Endothelial cell of umbilical vein (primary cell): ENCODE data around the gene ALG13. TPM values are rescaled to one million over a fixed set of nuclear protein-coding genes. Genes with fewer than 3 reads are reported as not detected.

Source experiments
- BruUV-seq: library from RNA; stranded (reverse); fragments of 400-500 nt; replicated peaks from 2 replicates; lab custom pipeline; 2021; lab: Mats Ljungman, UMichigan
- CTCF ChIA-PET: fragments of 300-600, 350-600 bp; sonication (Branson Sonifier 250); formaldehyde crosslinking; loops from one replicate; lab custom pipeline; 2021; ENCODE audit warnings: antibody characterized with exemption, inconsistent platforms; lab: Charles Lee
- POLR2A ChIA-PET: fragments of 300-600, 350-600 bp; sonication (Branson Sonifier 250); formaldehyde crosslinking; loops from one replicate; lab custom pipeline; 2021; ENCODE audit warnings: antibody characterized with exemption, inconsistent platforms; lab: Charles Lee
- DNase-seq: peaks from one replicate; pipeline ENCODE4 v3.0.0-alpha.2; 2011; ENCODE audit warnings: low read depth, low spot score
- FAIRE-seq: peaks from 2 replicates; lab custom pipeline; 2011; peaks lifted over from hg19 to GRCh38; lab: Jason Lieb, UNC
- H2AFZ ChIP-seq: 2 replicates; pipeline ENCODE4 v1.6.0; 2012; ENCODE audit warnings: low read depth, low read length, control low read depth, inconsistent platforms
- H3K27ac ChIP-seq: 2 replicates; pipeline ENCODE4 v1.5.1; 2011; ENCODE audit warnings: low read depth, mild to moderate bottlenecking, control low read depth, low read length, moderate library complexity; ENCODE audit not compliant: insufficient read depth
- H3K27me3 ChIP-seq, 2 experiments: 2 replicates each; pipeline versions ENCODE4 v1.6.0 to v1.6.1; 2011; ENCODE audit warnings: low read length in 2 of 2, mixed read lengths in 1 of 2; ENCODE audit not compliant: control insufficient read depth in 2 of 2, insufficient read depth in 2 of 2
- H3K36me3 ChIP-seq, 2 experiments: 2 replicates in 1 of 2; 3 replicates in 1 of 2; pipeline ENCODE4 v1.5.1; 2011; ENCODE audit warnings: low read length in 2 of 2, mild to moderate bottlenecking in 1 of 2, moderate library complexity in 1 of 2; ENCODE audit not compliant: control insufficient read depth in 2 of 2, insufficient read depth in 2 of 2; ENCODE audit errors: extremely low read depth in 1 of 2
- H3K4me1 ChIP-seq: 3 replicates; pipeline ENCODE4 v1.5.1; 2011; ENCODE audit warnings: mild to moderate bottlenecking, low read length; ENCODE audit not compliant: control insufficient read depth, insufficient read depth; ENCODE audit errors: extremely low read depth
- H3K4me2 ChIP-seq: 2 replicates; pipeline ENCODE4 v1.6.1; 2011; ENCODE audit warnings: low read length, control low read depth, mixed read lengths; ENCODE audit not compliant: insufficient read depth
- H3K4me3 ChIP-seq, 3 experiments: fragments of 200-600 bp in 1 of 3; sonication (generic), shearing (Covaris generic) in 1 of 3; replicated peaks in 1 of 3; 2 replicates each; pipeline ENCODE4 v1.5.1; 2011 to 2016; ENCODE audit warnings: control low read depth in 3 of 3, low read length in 3 of 3, mild to moderate bottlenecking in 2 of 3, inconsistent platforms in 1 of 3, low read depth in 1 of 3, moderate library complexity in 1 of 3; ENCODE audit not compliant: insufficient read depth in 1 of 3
- H3K79me2 ChIP-seq: 2 replicates; pipeline ENCODE4 v1.6.0; 2012; ENCODE audit warnings: low read length, inconsistent platforms; ENCODE audit not compliant: control insufficient read depth, insufficient read depth
- H3K9ac ChIP-seq: replicated peaks from 2 replicates; pipeline ENCODE3; 2011; ENCODE audit warnings: low read length, control low read depth; ENCODE audit not compliant: insufficient read depth; ENCODE audit errors: extremely low read depth
- H3K9me1 ChIP-seq: replicated peaks from 3 replicates; pipeline ENCODE4 v1.6.0; 2011; ENCODE audit warnings: mild to moderate bottlenecking, low read length; ENCODE audit not compliant: control insufficient read depth, insufficient read depth; ENCODE audit errors: extremely low read depth
- H3K9me3 ChIP-seq: replicated peaks from 2 replicates; pipeline ENCODE4 v1.5.1; 2012; ENCODE audit warnings: low read length, inconsistent platforms; ENCODE audit not compliant: control insufficient read depth, insufficient read depth
- H4K20me1 ChIP-seq: replicated peaks from 2 replicates; pipeline ENCODE3; 2011; ENCODE audit warnings: mild to moderate bottlenecking, low read length; ENCODE audit not compliant: control insufficient read depth, insufficient read depth; ENCODE audit errors: extremely low read depth
- CTCF ChIP-seq, 2 donors: IDR thresholded peaks; 1 replicate in 1 of 2; 2 replicates in 1 of 2; pipeline ENCODE4 v1.5.1; 2011; ENCODE audit warnings: low read length in 2 of 2, mild to moderate bottlenecking in 2 of 2, moderate library complexity in 2 of 2, control low read depth in 1 of 2, inconsistent platforms in 1 of 2, low read depth in 1 of 2; ENCODE audit not compliant: insufficient read depth in 1 of 2; ENCODE audit errors: extremely low read depth in 1 of 2
- EZH2 ChIP-seq: IDR thresholded peaks from 2 replicates; pipeline ENCODE4 v1.6.1; 2012; ENCODE audit warnings: borderline replicate concordance, low read depth, mild to moderate bottlenecking, moderate library complexity, low read length, inconsistent platforms; ENCODE audit not compliant: severe bottlenecking
- FOS ChIP-seq: IDR thresholded peaks from 2 replicates; pipeline ENCODE4 v1.6.1; 2011; ENCODE audit warnings: mild to moderate bottlenecking, low read length, moderate library complexity, borderline replicate concordance; ENCODE audit not compliant: insufficient read depth
- GATA2 ChIP-seq: IDR thresholded peaks from 2 replicates; pipeline ENCODE4 v1.7.0; 2011; ENCODE audit warnings: low read depth, mild to moderate bottlenecking, moderate library complexity, mixed read lengths, low read length; ENCODE audit not compliant: insufficient read length, insufficient read depth
- JUN ChIP-seq: IDR thresholded peaks from 2 replicates; pipeline ENCODE4 v1.6.1; 2011; ENCODE audit warnings: borderline replicate concordance, low read depth; ENCODE audit not compliant: insufficient read length, insufficient read depth
- MYC ChIP-seq: IDR thresholded peaks from one replicate; pipeline ENCODE4 v1.6.1; 2011; ENCODE audit warnings: mild to moderate bottlenecking, low read depth, low read length
- POLR2A ChIP-seq: IDR thresholded peaks from 2 replicates; pipeline ENCODE4 v1.6.1; 2012; ENCODE audit warnings: low read depth, mild to moderate bottlenecking, control low read depth, low read length
- POLR2AphosphoS5 ChIP-seq: IDR thresholded peaks from 2 replicates; pipeline ENCODE4 v1.6.1; 2012; ENCODE audit warnings: low read depth, mild to moderate bottlenecking, control low read depth, low read length, moderate library complexity; ENCODE audit not compliant: insufficient read depth
- dilution Hi-C: fragments of 300-500 bp; cut with MboI; formaldehyde crosslinking; loops from one replicate; pipeline ENCODE4 v1.15.0; 2019; ENCODE audit warnings: low sequenced_read_pairs; ENCODE audit not compliant: extremely low pct_ligation_motif_present
- intact Hi-C: fragments of 100-400 bp; cut with micrococcal nuclease; formaldehyde crosslinking; loops from one replicate; pipeline ENCODE4 v1.10.0; 2022
- polyA plus RNA-seq, 4 experiments: library from polyadenylated mRNA; depleted of rRNA in 3 of 4; stranded (reverse) in 3 of 4; unstranded in 1 of 4; fragments of >200 nt; gene quantifications; 2 replicates each; pipeline versions ENCODE4 v1.2.1 to v1.2.3, GENCODE V29; 2011 to 2012; ENCODE audit warnings: missing spikeins in 1 of 4
- total RNA-seq: library from RNA; stranded (reverse); gene quantifications from 2 replicates; pipeline ENCODE4 v1.2.3, GENCODE V29; 2021
- TF ChIP-seq, protein P1 (sequence below): IDR thresholded peaks from 2 replicates; pipeline ENCODE4 v1.6.1; 2011; ENCODE audit not compliant: insufficient read depth, insufficient read length

The ALG13 gene
- total and polyA plus RNA-seq, 2 donors (not counting 3 experiments of a cell fraction or from before 2014, with no cell fraction given): 37.9 to 59.2 TPM

GRCh38 chrX:111649638-111650037, 31.3 kb upstream of the ALG13 start:
- CTCF ChIA-PET: no interaction called here
- POLR2A ChIA-PET: no interaction called here

GRCh38 chrX:111650845-111651244, 30.1 kb upstream of the ALG13 start:
- DNase-seq (no peak), FAIRE-seq (no peak)
- Histone ChIP-seq H3K9me3 (no peaks in the 10 kb centered on the region), H2AFZ (no peak overlapping the region), H3K27ac (no peak overlapping the region), H3K27me3 (no peaks in the 10 kb centered on the region), H3K9me1 (no peaks in the 10 kb centered on the region), H3K36me3 (no peaks in the 10 kb centered on the region), H3K9ac (no peak overlapping the region), H4K20me1 (no peaks in the 10 kb centered on the region), H3K4me3 (no peak overlapping the region), H3K4me2 (no peak overlapping the region), H3K79me2 (no peaks in the 10 kb centered on the region), H3K4me1 (no peaks in the 10 kb centered on the region)
- no TSS peak for BruUV-seq
- TF ChIP-seq POLR2A (no peak), JUN (no peak), EZH2 (no peak), CTCF (IDR thresholded peaks at IDR 0.05; ENCODE audit: extremely low read depth in 1 of 2, insufficient read depth in 1 of 2, low read depth in 1 of 2, low read length in 2 of 2) (no peak), MYC (no peak), POLR2AphosphoS5 (no peak), FOS (no peak), GATA2 (no peak)
- TF ChIP-seq, protein P1, sequence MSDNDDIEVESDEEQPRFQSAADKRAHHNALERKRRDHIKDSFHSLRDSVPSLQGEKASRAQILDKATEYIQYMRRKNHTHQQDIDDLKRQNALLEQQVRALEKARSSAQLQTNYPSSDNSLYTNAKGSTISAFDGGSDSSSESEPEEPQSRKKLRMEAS: no peak
- dilution Hi-C loops (no loop called here), intact Hi-C loops (no loop called here)
- ChIA-PET POLR2A (no interaction called here), CTCF (no interaction called here)

More at GRCh38 chrX:111649638-111650037, 31.3 kb upstream of the ALG13 start:
- no peaks in the 10 kb centered on the region for H3K79me2 ChIP-seq
- no peaks in the 10 kb centered on the region for H4K20me1 ChIP-seq
- no peak overlapping the region for H3K4me3 ChIP-seq
- no peak for DNase-seq
- BruUV-seq: no TSS peak
- intact Hi-C loops: no loop called here
- no peak overlapping the region for H3K4me2 ChIP-seq
- H3K9me3 ChIP-seq: no peaks in the 10 kb centered on the region
- FAIRE-seq: no peak
- no peaks in the 10 kb centered on the region for H3K27me3 ChIP-seq
- TF ChIP-seq GATA2 (no peak), POLR2A (no peak)
- dilution Hi-C loops: no loop called here
- no peaks in the 10 kb centered on the region for H3K36me3 ChIP-seq
- no peak overlapping the region for H2AFZ ChIP-seq
- H3K9me1 ChIP-seq: no peaks in the 10 kb centered on the region
- H3K27ac ChIP-seq: no peak overlapping the region
- no peak overlapping the region for H3K9ac ChIP-seq
- no peaks in the 10 kb centered on the region for H3K4me1 ChIP-seq
